Astrocyte of the cerebellum (primary cell): ENCODE measurements around the gene PPIL4.

Experiments used
- DNase-seq: peaks from one replicate; pipeline ENCODE4 v3.0.0-alpha.2; 2011; ENCODE audit warnings: low read depth
- H3K4me3 ChIP-seq: 2 replicates; pipeline ENCODE4 v1.5.1; 2011; ENCODE audit warnings: mild to moderate bottlenecking, low read depth, low read length, moderate library complexity
- in situ Hi-C: cut with HindIII; loops from 2 replicates; pipeline ENCODE4 v1.10.0; 2017; ENCODE audit warnings: low sequenced_read_pairs
- TF ChIP-seq, protein P1 (sequence below): IDR thresholded peaks from 2 replicates; pipeline ENCODE4 v1.5.1; 2012; ENCODE audit warnings: low read length, low read depth, moderate library complexity, mild to moderate bottlenecking; ENCODE audit errors: missing control alignments

Gene PPIL4

DNA sequence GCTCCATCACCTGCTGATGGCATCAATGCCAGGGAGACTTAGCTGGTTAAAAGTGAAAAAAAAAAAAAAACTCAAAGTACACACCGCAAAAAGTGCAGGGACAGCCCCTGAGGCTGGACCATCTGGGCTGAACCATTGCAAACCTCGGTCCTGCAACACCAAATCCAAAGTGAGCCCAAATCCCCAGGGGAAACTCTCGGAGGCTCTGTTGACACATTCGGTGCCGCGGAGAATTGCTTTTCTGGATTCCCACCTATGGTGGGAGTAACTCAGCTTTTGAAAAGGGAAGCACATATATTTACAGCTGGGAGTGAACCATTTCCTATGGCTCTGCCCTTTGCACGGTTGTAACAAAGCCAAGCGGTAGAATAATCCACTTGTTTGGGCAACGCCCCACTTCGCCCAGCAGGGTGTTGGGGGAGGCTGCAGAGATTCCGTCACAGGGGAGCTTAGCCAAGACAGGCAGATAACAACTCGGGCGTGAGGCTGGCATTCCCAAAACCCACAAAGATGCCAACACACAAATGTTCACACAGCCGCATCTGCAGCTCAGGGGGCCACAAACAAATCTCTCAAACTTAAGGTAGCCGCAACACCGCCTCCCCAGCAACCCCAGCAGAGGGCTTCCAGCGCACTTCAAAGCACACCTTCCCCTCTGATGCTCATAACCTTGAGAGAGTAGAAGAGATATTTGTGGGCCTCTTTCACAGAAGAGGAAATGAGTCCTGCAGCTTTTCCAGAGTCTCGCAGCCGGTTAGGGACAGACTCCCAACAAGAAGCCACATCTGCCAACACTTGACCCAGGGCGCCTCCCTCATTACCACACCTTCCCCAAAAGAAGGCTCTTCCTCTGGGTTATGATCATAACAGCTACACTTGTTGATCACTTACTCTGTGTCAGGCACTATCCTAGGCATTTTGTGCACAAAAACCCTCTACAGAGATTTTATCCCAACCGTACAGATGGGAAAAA, 72.5 kb downstream of the PPIL4 start:
- TF ChIP-seq, protein P1, sequence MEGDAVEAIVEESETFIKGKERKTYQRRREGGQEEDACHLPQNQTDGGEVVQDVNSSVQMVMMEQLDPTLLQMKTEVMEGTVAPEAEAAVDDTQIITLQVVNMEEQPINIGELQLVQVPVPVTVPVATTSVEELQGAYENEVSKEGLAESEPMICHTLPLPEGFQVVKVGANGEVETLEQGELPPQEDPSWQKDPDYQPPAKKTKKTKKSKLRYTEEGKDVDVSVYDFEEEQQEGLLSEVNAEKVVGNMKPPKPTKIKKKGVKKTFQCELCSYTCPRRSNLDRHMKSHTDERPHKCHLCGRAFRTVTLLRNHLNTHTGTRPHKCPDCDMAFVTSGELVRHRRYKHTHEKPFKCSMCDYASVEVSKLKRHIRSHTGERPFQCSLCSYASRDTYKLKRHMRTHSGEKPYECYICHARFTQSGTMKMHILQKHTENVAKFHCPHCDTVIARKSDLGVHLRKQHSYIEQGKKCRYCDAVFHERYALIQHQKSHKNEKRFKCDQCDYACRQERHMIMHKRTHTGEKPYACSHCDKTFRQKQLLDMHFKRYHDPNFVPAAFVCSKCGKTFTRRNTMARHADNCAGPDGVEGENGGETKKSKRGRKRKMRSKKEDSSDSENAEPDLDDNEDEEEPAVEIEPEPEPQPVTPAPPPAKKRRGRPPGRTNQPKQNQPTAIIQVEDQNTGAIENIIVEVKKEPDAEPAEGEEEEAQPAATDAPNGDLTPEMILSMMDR: peak; percentile 3
- DNase-seq: no peak
- H3K4me3 ChIP-seq: no peak overlapping the region
- in situ Hi-C loops: no loop called here

DNA sequence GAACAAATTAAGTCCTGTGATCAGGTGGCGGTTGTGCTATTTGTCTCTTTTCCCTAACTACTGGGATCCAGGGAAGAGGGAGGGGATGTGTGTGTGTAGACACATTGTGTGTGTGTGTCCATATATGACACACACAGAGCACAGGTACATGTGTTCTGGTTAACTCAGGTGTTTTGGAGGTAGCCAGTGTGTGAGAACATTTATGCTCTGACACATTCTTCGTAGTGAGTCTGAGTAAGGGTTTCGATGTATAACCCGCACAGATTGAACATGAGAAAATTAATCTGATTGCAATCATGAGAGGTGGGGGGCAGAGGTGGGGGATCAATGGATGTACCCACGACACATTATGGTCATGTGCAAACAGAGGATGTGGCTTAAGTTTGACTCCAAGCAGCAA, 73.6 kb downstream of the PPIL4 start:
- in situ Hi-C loops: no loop called here
- H3K4me3 ChIP-seq: no peak overlapping the region
- DNase-seq: no peak
- TF ChIP-seq, protein P1: no peak

DNA sequence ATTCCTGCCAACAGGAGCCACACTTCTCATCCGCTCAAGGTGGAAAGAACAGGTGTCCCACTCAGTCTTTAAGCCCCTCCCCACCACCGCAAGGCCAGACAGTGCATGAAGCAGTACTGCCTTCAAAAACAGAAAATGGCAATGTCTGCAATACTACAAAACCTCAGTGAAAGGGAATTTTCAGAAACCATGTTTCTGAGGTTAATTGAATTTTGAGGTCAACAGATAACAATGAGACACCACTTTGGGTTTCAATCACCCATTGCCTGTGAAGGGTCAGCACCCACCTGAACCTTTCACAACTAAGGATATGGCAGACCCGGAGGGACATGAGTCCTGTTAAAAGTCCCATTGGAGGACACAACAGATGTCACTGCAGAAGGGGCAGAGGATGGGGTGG, 74.0 kb downstream of the PPIL4 start:
- in situ Hi-C loops: no loop called here
- H3K4me3 ChIP-seq: no peak overlapping the region
- no peak for DNase-seq
- TF ChIP-seq, protein P1: no peak

DNA sequence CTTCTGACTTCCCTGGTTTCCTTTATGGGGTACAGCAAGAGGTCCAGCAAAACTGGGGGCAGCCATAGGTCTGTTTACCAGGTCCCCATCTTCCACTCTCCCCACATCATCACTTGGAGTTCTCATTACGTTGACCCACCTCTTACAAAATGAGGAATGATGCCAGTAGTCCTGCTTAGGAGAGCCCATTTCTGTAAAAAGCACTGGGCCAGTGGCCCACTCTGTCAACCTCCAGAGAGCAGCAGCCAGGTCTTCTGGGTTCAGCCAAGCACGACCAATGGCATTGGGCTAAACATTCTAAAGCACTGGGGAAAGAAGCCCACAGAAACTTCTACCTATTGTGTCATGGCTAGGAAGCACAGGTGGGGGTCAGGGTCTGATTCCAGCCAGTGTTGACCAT, 74.9 kb downstream of the PPIL4 start:
- in situ Hi-C loops: no loop called here
- TF ChIP-seq, protein P1: no peak
- H3K4me3 ChIP-seq: no peak overlapping the region
- DNase-seq: no peak

DNA sequence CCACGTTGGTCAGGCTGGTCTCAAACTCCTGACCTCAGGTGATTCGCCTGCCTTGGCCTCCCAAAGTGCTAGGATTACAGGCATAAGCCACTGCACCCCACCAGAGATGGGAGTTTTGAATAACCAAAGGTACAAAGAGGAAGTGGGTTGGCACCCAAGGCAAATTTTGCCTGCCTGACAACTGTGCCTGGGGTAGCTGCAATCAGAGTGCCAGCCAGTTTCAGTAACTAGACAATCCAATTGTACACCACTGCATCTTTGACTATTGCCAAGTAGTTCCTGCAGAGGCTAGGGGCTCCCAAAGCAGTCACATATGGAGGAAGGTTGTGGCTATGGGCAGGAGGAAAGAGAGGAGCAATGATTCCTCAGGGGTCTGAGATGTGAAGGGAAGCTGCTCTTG, 77.7 kb downstream of the PPIL4 start:
- in situ Hi-C loops: no loop called here
- TF ChIP-seq, protein P1: no peak

DNA sequence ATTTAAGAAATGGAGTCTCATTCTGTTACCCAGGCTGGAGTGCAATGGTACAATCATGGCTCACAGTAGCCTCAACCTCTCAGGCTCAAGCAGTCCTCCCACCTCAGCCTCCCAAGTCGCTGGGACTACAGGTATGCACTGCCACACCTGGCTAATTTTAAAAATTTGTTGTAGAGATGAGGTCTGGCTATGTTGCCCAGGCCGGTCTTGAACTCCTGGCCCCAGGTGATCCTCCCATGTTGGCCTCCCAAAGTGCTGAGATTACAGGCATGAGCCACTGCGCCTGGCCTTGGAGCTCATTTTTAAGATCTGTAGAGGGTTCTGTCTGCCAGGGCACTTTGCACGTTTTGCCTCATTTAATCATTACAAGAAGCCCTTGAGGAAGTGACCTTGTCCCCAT, 78.6 kb downstream of the PPIL4 start:
- DNase-seq: no peak
- H3K4me3 ChIP-seq: no peak overlapping the region
- TF ChIP-seq, protein P1: no peak
- in situ Hi-C loops: no loop called here

More for the DNA sequence above, 77.7 kb downstream of the PPIL4 start:
- DNase-seq: no peak
- no peak overlapping the region for H3K4me3 ChIP-seq
